ENCODE results near the gene NT5DC1.

Gene NT5DC1

DNA sequence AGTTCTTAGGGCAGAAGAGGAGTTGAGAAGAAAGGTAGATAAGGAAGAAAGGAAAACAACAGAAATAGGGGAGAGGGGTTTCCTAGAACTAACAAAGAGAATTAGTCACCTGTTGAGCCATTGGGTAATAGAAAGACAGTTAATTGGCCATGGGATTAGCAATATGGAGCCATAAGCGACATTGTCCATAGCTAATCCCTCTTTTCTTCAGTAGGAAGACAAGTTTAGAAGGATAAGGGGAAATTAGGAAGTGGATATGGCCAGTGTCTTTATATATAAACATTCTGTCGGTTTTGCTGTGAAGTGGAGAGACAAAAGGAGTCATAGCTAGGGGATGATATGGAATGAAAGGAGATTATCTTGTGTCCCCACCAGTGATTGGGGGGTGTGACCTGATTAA, 69.2 kb downstream of the NT5DC1 start:
- Histone ChIP-seq H3K27me3 (ENCODE audit: insufficient read depth, low read length) (no peaks in the 10 kb centered on the region), H3K36me3 (ENCODE audit: insufficient read depth, low read depth, low read length) (peaks cover 4% of the 10 kb centered on the region; the same call in 1 of the 2 replicates), H3K27ac (ENCODE audit: low read length) (no peak overlapping the region), H3K9me3 (ENCODE audit: insufficient read depth, low read depth, low read length) (no peaks in the 10 kb centered on the region), H3K9ac (ENCODE audit: low read depth, low read length) (no peak overlapping the region), H3K4me1 (ENCODE audit: insufficient read depth, low read length) (no peaks in the 10 kb centered on the region), H3K4me3 (ENCODE audit: low read length) (no peak overlapping the region)

DNA sequence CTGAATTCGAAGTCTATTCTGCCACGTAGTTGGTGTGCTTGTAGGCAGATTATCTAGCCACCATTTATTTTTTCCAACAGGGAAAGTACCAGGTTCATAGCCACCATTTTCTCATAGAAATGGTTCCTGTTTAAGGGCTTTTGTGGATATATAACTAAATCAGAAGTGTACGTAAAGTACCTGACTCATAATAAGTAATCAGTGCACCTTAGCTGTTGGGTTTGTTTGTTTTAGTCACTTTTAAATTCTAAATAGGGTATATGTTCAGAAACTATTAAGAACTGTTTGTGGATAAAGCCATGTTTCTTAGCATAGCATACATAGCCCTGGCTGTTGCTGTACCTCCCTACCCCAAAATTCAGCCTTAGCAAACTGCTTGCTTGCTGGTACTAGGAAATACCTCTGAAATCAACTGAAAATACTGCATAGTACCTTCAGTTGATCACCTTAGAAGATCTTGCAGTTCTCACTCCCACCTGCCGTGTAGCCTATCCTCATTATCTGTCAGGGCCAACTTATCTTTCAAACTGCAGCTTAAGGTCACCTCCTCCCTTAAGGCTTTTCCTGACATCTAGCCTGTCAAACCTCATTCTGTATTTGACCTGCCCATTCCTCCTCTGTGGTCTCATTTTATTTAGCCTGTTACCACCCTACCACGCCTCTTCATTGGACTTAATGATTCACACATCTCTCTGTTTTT, 69.9 kb downstream of the NT5DC1 start:
- Histone ChIP-seq H3K27ac (ENCODE audit: low read length) (no peak overlapping the region), H3K36me3 (ENCODE audit: insufficient read depth, low read depth, low read length) (peaks cover 4% of the 10 kb centered on the region; the same call in 1 of the 2 replicates), H3K4me1 (ENCODE audit: insufficient read depth, low read length) (no peaks in the 10 kb centered on the region), H3K27me3 (ENCODE audit: insufficient read depth, low read length) (no peaks in the 10 kb centered on the region), H3K9ac (ENCODE audit: low read depth, low read length) (no peak overlapping the region), H3K9me3 (ENCODE audit: insufficient read depth, low read depth, low read length) (peaks cover 5% of the 10 kb centered on the region; the same call in 1 of the 2 replicates), H3K4me3 (ENCODE audit: low read length) (no peak overlapping the region)

DNA sequence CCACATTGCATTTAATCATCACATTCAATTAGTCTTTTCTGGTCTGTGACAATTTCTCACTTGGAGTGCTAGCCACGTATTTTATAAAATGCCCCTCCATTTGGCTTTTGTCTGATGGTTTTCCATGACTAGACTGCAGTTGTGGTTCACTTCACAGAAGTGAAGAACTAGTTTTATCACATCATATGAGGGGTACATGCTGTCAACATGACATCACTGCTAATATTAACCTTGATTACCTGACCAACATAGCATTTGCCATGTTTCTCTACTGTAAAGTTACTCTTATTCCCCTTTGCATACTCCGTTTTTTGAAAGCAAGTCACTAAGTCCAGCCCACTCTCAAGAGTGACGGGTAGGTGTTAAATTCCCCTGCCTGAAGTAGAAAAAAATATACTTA, 73.3 kb downstream of the NT5DC1 start:
- Histone ChIP-seq H3K9ac (ENCODE audit: low read depth, low read length) (no peak overlapping the region), H3K36me3 (ENCODE audit: insufficient read depth, low read depth, low read length) (peaks cover 4% of the 10 kb centered on the region; the same call in 1 of the 2 replicates), H3K9me3 (ENCODE audit: insufficient read depth, low read depth, low read length) (peaks cover 6% of the 10 kb centered on the region; the same call in 1 of the 2 replicates), H3K4me1 (ENCODE audit: insufficient read depth, low read length) (no peaks in the 10 kb centered on the region), H3K27ac (ENCODE audit: low read length) (no peak overlapping the region), H3K27me3 (ENCODE audit: insufficient read depth, low read length) (no peaks in the 10 kb centered on the region), H3K4me3 (ENCODE audit: low read length) (no peak overlapping the region)

DNA sequence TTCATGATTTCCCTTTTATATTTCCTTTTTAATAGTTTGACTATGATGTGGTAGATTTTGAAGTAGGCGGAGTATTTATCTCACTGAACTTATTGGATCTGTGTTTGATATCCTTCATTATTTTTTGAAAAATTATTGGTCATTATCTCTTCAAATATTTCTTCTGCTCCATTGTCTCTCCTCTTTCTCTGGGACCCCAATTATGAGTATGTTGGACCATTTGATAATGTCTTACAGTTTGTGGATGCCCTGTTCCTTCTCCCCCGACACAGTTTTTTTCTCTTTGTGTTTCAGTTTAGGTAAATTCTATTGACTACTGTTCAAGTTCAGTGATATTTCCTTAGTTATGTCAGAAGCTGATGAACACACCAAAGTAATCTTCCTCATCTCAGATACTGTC, 74.7 kb downstream of the NT5DC1 start:
- no peak overlapping the region for H3K4me3 ChIP-seq (ENCODE audit: low read length)
- H3K27ac ChIP-seq (ENCODE audit: low read length) = no peak overlapping the region

DNA sequence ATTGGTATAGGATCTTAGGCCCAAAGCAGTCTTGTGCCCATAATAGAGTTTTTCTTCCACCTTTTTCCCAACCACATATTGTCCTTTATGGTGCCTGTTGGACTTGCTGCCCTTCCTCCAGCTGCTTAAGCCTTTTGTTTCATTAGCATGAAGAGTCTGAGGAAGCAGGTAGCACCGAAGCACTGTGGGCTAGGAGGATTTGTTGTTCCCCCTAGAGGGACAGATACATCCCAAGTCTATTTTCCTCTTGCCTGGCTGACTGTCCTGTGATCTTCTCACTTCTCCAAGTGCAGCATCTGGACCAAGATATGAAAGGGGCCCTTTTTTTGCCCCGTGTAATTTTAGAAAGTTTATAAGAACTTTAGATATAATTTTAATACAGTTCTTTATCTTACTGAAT, 75.9 kb downstream of the NT5DC1 start:
- Histone ChIP-seq H3K27ac (ENCODE audit: low read length) (no peak overlapping the region), H3K27me3 (ENCODE audit: insufficient read depth, low read length) (no peaks in the 10 kb centered on the region), H3K4me1 (ENCODE audit: insufficient read depth, low read length) (no peaks in the 10 kb centered on the region), H3K4me3 (ENCODE audit: low read length) (no peak overlapping the region), H3K9me3 (ENCODE audit: insufficient read depth, low read depth, low read length) (peaks cover 6% of the 10 kb centered on the region; the same call in 1 of the 2 replicates), H3K36me3 (ENCODE audit: insufficient read depth, low read depth, low read length) (peaks cover 4% of the 10 kb centered on the region; the same call in 1 of the 2 replicates), H3K9ac (ENCODE audit: low read depth, low read length) (no peak overlapping the region)

More for the DNA sequence above, 74.7 kb downstream of the NT5DC1 start:
- Histone ChIP-seq H3K27me3 (ENCODE audit: insufficient read depth, low read length) (no peaks in the 10 kb centered on the region), H3K9ac (ENCODE audit: low read depth, low read length) (no peak overlapping the region), H3K4me1 (ENCODE audit: insufficient read depth, low read length) (no peaks in the 10 kb centered on the region), H3K9me3 (ENCODE audit: insufficient read depth, low read depth, low read length) (peaks cover 6% of the 10 kb centered on the region; the same call in 1 of the 2 replicates), H3K36me3 (ENCODE audit: insufficient read depth, low read depth, low read length) (peaks cover 4% of the 10 kb centered on the region; the same call in 1 of the 2 replicates)

DNA sequence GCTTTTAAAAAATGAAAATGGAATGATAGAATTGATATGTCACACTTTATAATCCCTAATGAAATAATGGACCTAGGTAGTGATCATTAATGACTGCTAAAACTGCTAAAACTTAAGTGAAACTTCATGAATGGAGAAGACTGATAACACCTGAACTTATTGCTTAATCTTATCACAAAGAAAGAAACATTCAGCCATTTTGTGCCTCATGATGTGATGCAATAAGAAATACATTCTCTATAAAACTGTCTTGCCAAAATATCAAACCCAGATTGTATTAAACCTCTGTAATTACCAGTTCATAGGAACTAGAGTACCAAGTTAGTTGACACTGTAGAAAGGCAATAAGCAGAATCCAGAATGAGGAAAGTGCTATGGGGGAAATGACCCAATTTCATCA, 79.7 kb downstream of the NT5DC1 start:
- H3K27me3 ChIP-seq (ENCODE audit: insufficient read depth, low read length) = no peaks in the 10 kb centered on the region
- H3K27ac ChIP-seq (ENCODE audit: low read length) = no peak overlapping the region
- H3K9me3 ChIP-seq (ENCODE audit: insufficient read depth, low read depth, low read length) = peaks cover 2% of the 10 kb centered on the region; the same call in 1 of the 2 replicates
- H3K4me3 ChIP-seq (ENCODE audit: low read length) = no peak overlapping the region
- no peaks in the 10 kb centered on the region for H3K36me3 ChIP-seq (ENCODE audit: insufficient read depth, low read depth, low read length)
- H3K4me1 ChIP-seq (ENCODE audit: insufficient read depth, low read length) = no peaks in the 10 kb centered on the region
- no peak overlapping the region for H3K9ac ChIP-seq (ENCODE audit: low read depth, low read length)

DNA sequence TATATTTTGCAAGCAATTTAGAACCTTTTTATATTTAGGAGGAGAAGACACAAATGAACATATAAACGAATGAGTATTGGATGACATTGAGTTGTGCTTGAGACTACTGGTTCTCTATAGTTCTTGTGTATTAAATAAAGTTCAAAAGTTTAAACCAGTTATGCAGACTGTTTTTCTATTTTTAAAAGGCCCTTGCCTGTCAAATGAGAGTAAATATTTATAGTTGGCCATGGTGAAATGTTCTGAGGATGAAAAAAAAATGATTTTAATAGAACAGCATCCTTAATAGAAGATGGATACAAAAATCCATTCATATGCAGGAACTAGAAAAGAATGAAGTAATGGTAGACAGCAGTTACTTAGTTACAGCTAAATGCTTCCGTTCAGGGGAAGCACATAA, 88.8 kb downstream of the NT5DC1 start:
- Histone ChIP-seq H3K4me3 (ENCODE audit: low read length) (no peak overlapping the region), H3K27ac (ENCODE audit: low read length) (no peak overlapping the region), H3K9me3 (ENCODE audit: insufficient read depth, low read depth, low read length) (no peaks in the 10 kb centered on the region), H3K27me3 (ENCODE audit: insufficient read depth, low read length) (no peaks in the 10 kb centered on the region), H3K36me3 (ENCODE audit: insufficient read depth, low read depth, low read length) (no peaks in the 10 kb centered on the region), H3K9ac (ENCODE audit: low read depth, low read length) (no peak overlapping the region), H3K4me1 (ENCODE audit: insufficient read depth, low read length) (no peaks in the 10 kb centered on the region)

DNA sequence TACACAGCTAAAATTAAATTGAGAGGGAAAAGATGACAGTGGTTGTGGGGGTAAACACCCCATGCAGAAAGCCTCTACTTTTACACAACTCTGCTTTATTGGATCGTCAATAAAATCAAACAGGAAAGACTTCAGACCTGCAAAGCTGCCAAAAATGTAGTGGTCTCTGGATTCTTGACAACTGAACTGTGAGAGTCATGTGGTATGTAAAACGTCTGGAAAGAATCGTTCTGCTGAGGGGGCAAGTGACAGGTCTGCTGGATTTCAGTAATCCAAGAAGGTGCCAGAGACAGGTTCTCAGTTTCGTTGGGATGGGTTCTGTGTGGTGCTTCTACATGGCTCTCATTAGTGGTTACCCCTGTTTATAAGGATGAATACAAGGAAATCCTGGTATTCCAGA, 89.9 kb downstream of the NT5DC1 start:
- Histone ChIP-seq H3K9me3 (ENCODE audit: insufficient read depth, low read depth, low read length) (no peaks in the 10 kb centered on the region), H3K4me3 (ENCODE audit: low read length) (no peak overlapping the region), H3K4me1 (ENCODE audit: insufficient read depth, low read length) (no peaks in the 10 kb centered on the region), H3K9ac (ENCODE audit: low read depth, low read length) (no peak overlapping the region), H3K36me3 (ENCODE audit: insufficient read depth, low read depth, low read length) (no peaks in the 10 kb centered on the region), H3K27me3 (ENCODE audit: insufficient read depth, low read length) (no peaks in the 10 kb centered on the region), H3K27ac (ENCODE audit: low read length) (no peak overlapping the region)

DNA sequence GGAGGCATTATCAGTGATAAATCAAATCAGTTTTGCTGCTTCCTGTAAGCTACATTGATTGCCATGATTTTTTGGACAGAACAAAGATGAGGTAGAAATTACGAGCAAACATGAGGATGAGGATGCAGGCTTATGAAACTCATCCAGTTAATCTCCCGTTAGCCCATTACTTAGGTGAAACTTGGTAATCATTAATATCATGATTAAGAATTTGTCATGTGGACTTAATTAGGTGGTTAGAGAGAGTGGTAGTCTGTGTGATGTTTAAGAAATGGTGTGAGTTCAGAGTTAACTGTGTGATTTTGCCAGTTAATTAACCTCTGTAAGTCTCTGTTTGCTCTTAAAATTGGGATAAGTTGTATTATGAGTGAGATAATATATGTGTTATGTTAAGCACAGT, 91.2 kb downstream of the NT5DC1 start:
- Histone ChIP-seq H3K36me3 (ENCODE audit: insufficient read depth, low read depth, low read length) (no peaks in the 10 kb centered on the region), H3K9ac (ENCODE audit: low read depth, low read length) (no peak overlapping the region), H3K27me3 (ENCODE audit: insufficient read depth, low read length) (no peaks in the 10 kb centered on the region), H3K4me3 (ENCODE audit: low read length) (no peak overlapping the region), H3K27ac (ENCODE audit: low read length) (no peak overlapping the region), H3K4me1 (ENCODE audit: insufficient read depth, low read length) (no peaks in the 10 kb centered on the region), H3K9me3 (ENCODE audit: insufficient read depth, low read depth, low read length) (no peaks in the 10 kb centered on the region)

DNA sequence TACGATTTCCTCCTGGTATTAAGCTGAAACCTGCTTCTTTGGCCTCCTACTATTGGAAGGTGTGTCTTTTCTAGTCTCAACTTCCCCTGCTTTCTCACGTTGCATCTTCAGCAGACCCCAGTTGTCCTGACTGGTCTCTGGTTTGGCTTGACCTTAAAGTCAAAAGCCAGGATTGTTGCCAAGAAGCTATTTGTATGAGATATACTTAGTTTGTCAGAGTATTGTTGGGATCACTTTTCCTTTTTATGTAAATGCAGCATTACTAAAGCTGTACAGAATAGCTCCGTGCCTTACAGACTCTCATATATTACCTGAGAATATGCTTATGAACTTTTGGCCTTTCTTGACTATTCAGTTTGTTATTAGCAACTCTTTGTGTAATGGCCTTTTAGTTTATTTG, 92.1 kb downstream of the NT5DC1 start:
- Histone ChIP-seq H3K27me3 (ENCODE audit: insufficient read depth, low read length) (no peaks in the 10 kb centered on the region), H3K9me3 (ENCODE audit: insufficient read depth, low read depth, low read length) (no peaks in the 10 kb centered on the region), H3K4me1 (ENCODE audit: insufficient read depth, low read length) (no peaks in the 10 kb centered on the region), H3K4me3 (ENCODE audit: low read length) (no peak overlapping the region), H3K9ac (ENCODE audit: low read depth, low read length) (no peak overlapping the region), H3K27ac (ENCODE audit: low read length) (no peak overlapping the region), H3K36me3 (ENCODE audit: insufficient read depth, low read depth, low read length) (no peaks in the 10 kb centered on the region)

DNA sequence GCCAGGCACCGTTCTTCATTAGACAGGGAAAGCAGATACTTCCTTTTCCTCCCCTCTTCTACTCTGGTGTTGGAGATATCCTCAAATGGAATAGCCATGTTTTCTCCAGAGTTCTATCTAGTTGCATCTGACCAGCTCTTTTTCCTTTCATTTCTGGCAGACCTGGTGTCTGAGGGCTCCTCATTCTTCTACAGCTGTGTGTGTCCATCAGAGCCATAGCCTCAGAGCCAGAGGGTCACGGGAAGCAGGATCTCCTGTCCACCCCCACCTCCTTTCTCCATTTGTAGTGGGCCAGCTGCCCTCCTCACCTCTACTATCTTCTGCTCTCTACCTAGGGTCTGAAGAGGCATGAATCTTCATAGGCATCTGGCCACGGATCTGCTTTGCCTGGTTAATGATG, 96.2 kb downstream of the NT5DC1 start:
- H3K9me3 ChIP-seq (ENCODE audit: insufficient read depth, low read depth, low read length) = no peaks in the 10 kb centered on the region
- H3K27me3 ChIP-seq (ENCODE audit: insufficient read depth, low read length) = no peaks in the 10 kb centered on the region
- H3K4me1 ChIP-seq (ENCODE audit: insufficient read depth, low read length) = no peaks in the 10 kb centered on the region
- H3K36me3 ChIP-seq (ENCODE audit: insufficient read depth, low read depth, low read length) = no peaks in the 10 kb centered on the region
- no peak overlapping the region for H3K4me3 ChIP-seq (ENCODE audit: low read length)
- H3K9ac ChIP-seq (ENCODE audit: low read depth, low read length) = no peak overlapping the region
- no peak overlapping the region for H3K27ac ChIP-seq (ENCODE audit: low read length)

DNA sequence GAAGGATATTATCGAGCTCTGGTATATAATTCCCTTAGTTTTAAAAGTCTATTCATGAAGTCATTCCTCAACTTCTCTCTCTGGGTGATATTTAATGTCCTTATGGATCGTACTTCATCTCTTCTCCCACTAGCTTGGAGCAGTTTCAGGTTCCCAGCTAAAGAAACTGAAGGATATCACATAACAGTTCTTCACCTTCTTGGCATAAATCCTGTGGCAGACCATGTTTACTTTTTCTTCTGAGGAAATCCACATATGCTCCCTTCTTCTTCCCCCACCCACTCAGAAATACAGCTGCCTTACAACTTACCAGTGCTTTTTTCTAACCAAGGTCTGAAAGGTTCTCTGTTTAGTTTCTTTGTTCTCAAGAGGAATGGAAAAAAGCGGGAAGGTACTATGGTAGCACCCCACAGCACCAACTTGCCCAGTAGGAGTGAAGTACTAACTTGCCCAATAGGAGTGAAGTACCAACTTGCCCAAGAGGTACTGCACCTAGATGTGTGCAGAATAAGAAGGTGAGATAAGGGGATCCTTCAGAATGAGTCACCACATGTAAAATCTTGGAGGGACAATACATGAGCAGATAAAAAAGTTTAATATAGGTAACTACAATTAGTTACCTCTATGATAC, 100.1 kb downstream of the NT5DC1 start:
- Histone ChIP-seq H3K9me3 (ENCODE audit: insufficient read depth, low read depth, low read length) (no peaks in the 10 kb centered on the region), H3K27ac (ENCODE audit: low read length) (no peak overlapping the region), H3K4me3 (ENCODE audit: low read length) (no peak overlapping the region), H3K36me3 (ENCODE audit: insufficient read depth, low read depth, low read length) (no peaks in the 10 kb centered on the region), H3K27me3 (ENCODE audit: insufficient read depth, low read length) (no peaks in the 10 kb centered on the region), H3K9ac (ENCODE audit: low read depth, low read length) (no peak overlapping the region), H3K4me1 (ENCODE audit: insufficient read depth, low read length) (no peaks in the 10 kb centered on the region)
